Activated CD4-positive, alpha-beta T cell treated with anti-CD3 and anti-CD28 coated beads, Interleukin-2, Interleukin-4, amounts not matched to agents 100 ng/mL and 50 ng/mL, durations not matched to agents 16 hours and 8 hours (primary cell): ENCODE measurements around the gene ERC1.
"Not testable (repeated sequence)": the region's sequence is repeated elsewhere in the genome, so short reads cannot be mapped to it uniquely, and the experiment has no call there.

Experiments used
- DNase-seq: peaks from one replicate; pipeline ENCODE4 v3.0.0-alpha.2; 2020; ENCODE audit warnings: low spot score

Gene ERC1

DNA sequence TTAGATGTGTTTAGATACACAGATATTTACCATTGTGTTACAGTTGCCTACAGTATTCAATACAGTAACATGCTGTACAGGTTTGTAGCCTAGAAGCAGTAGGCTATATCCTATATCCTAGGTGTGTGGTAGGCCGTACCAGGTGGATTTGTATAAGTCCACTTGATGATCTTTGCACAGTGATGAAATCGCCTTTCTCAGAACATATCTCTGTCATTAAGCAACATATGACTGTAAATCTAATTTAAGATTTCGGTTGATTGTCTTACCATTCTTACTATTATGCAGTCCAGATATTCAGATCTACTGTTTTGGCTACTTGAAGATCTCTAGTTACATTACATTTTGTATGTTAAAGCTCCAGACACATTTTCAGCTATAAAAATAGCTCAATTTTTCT, 39.8 kb downstream of the ERC1 start:
- DNase-seq, result no peak

DNA sequence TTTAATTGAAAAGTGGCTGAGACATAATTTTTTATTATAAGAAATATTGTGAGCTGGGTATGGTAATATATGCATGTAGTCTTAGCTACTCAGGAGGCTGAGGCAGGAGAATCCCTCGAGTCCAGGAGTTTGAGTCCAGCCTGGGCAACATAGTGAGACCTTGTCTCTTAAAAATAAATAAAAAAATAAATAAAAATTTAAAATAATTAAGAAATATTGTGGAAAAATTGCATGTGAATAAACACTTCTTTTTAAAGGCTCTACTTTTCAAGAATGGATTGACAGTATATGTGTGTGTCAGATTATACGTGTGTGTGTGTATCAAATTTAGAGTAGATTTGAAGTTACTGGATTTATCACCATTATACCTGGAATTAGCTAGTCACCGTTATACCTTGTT, 43.2 kb downstream of the ERC1 start:
- DNase-seq, result no peak

- no peak for DNase-seq
These were observed 43.9 kb downstream of the ERC1 start for GRCh38 chr12:1034751-1035457.

GRCh38 chr12:1041478-1041877, 50.5 kb downstream of the ERC1 start:
- no peak for DNase-seq

DNA sequence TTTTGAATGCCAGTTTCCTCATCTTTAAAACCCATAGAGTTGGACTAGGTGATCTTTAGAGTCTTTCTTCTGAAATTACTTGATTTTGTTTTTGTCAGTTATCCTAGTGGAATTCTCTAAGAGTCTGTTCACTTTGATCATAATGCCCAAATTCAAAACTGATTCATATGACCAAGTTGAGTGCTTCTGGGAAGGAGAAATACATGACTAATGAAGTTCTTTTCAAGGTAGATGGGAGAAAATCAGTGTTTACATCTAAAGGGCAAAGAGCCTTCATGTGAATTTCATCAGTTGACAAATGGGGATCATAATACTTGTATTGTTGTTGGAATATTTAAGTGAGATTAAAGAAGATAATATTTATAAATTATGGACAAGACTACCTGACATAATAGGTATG, 53.2 kb downstream of the ERC1 start:
- DNase-seq, result no peak

DNA sequence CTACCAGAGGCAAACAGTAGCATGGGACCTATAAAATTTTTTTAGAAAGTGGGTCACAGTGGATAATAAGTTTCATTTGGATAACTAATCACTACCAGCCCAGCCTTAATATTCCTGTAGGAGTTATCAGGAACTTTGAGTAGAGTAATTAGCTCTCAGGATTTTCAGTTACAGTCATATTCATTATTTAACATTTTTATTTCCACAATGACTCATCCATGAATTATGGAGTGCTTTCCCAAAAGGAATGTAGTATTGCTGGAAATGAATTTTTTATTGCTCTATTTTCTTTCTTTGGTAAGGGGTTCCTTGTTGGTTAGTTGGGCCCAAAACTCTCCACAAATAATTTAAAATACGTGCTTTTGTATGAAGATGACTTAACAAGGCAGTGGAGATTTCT, 53.7 kb downstream of the ERC1 start:
- no peak for DNase-seq

GRCh38 chr12:1046727-1047126, 55.7 kb downstream of the ERC1 start:
- no peak for DNase-seq

DNA sequence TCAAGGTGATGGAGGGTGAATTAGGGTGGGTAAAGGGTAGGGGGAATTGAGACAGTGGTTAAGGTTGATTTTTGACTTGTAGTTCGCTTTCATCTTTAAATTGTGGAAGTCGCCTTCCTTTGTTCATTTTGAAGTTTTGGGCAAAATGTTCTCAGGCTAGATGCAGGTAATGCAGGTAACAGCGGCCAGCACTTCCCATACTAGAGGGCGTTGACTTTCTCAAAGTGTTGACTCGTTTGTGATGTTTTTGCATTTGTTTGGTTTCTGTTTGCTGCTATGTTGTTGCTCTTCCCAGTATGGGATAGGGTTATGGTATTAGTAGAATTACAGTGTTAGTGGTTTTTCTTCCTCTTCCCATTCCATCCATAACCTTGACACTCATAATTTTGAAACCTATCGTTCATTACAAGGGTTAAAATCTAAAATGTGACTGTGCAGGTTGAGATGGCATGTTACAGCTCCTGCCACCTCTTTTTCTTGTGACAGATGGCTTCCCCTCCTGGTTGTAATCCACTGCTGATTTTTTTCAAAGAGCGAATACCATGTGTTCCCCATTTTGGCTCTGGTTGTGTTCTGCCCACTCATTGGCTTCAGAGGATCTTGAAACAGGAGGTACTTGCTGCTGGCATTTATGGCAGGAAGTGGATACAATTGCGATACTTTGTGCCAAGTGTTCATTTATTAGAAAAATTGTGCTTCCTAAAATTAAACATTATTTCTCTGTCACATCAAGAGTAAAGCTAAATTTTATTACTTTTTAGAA, 57.1 kb downstream of the ERC1 start:
- DNase-seq, result no peak

DNA sequence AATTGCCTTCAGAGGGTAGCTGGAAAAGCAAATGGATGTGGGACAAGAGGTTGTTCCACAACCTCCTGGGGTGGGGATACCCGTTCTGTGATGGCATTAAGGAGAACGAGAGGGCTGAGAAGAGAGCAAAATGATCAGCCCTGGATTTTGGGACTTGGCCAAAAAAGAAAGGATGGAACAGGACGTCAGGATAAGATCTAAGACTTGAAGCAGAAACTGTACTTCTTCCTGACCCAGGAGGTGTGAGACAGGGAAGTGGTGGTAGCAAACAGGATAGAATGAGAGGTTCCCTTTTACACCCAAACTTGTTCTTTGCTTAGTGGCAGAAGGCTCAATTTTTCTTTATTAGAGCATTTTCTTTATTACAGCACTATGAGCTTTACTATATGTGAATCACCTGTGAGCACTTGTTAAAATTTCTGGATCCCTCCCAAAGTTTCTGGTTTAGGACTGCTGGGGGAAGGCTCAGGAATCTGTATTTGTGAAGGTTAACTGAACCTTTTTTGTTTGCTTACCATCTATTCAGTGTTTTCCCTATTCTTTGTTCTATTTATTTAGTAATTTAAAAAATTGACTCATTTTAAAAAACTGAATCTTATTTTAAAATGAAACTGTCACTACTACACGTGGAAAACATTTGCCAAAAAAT, 59.2 kb downstream of the ERC1 start:
- no peak for DNase-seq

DNA sequence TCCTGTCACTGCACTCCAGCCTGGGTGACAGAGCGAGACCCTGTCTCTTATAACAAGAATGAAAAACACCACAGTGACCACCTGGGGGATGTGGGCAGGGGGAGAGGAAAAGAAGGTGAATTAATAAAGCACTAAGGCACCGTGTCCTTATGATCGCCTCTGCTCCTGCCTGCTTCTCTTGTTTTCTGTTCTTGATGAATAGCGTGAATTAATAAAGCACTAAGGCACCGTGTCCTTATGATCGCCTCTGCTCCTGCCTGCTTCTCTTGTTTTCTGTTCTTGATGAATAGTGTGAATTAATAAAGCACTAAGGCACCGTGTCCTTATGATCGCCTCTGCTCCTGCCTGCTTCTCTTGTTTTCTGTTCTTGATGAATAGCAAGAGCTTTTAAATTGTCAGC, 60.6 kb downstream of the ERC1 start:
- not testable (repeated sequence) for DNase-seq

DNA sequence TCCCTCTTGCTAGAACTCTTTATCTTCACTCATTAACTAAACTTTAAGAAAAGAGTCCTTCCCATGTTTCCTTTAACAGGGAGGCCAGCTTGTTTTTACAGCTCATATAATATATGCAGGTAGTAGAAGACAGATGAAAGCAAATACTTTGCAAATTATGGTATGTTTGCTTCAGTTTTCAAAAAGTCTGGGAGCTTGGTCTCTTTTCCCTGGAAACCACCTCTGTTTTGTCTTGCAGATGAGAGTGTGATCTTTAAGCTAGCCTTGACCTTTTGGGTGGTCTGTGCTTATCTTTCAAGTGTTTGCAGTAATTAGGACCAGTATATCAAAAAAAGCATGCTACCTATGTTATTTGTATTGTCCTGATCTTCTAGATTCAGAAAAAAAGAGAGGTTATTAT, 62.7 kb downstream of the ERC1 start:
- no peak for DNase-seq

GRCh38 chr12:1054117-1054870, 63.3 kb downstream of the ERC1 start:
- no peak for DNase-seq

GRCh38 chr12:1056390-1056789, 65.4 kb downstream of the ERC1 start:
- no peak for DNase-seq

DNA sequence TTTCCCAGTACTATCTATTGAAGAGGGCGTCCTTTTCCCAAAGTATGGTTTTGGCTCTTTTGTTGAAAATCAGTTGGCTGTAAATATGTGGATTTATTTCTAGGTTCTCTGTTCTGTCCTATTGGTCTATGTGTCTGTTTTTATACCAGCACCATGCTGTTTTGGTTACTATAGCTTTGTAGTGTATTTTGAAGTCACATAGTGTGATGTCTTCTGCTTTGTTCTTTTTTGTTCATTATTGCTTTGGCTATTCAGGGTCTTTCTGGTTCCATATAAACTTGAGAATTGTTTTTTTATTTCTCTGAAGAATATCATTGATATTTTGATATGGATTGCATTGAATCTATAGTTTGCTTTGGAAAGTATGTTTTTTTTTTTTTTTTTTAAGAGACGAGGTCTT, 67.4 kb downstream of the ERC1 start:
- no peak for DNase-seq

- no peak for DNase-seq
These were observed 68.1 kb downstream of the ERC1 start for GRCh38 chr12:1059162-1059561.

DNA sequence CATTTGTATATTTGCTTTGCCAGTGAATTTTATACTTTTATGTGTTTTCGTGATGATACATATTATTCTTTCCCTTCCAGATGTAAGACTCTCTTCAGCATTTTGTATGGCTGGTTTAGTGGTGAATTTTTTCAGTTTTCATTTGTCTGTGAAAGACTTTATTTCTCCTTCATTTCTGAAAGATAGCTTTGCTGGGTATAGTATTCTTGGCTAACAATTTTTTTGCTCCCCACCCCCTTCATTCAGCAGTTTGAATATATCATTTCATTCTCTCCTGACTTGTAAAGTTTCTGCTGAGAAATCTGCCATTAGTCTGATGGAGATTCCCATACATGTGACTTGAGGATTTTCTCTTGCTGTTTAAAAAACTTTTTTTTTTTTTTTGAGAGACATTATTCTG, 72.8 kb downstream of the ERC1 start:
- DNase-seq, result no peak

DNA sequence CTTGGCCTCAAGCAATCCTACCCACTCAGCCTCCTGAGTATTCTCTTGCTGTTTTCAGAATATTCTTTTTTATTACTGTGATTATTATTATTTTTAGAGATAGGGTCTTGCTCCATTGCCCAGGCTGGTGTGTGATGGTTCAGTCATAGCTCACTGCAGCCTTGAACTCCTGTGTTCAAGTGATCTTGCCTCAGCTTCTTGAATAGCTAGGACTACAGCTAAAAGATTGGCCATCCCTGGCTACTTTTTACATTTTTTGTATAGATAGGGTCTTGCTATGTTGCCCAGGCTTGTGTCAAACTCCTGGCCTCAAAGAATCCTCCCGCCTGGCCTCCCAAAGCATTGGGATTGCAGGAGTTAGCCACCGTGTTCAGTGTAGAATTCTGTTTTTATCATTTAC, 73.3 kb downstream of the ERC1 start:
- no peak for DNase-seq

DNA sequence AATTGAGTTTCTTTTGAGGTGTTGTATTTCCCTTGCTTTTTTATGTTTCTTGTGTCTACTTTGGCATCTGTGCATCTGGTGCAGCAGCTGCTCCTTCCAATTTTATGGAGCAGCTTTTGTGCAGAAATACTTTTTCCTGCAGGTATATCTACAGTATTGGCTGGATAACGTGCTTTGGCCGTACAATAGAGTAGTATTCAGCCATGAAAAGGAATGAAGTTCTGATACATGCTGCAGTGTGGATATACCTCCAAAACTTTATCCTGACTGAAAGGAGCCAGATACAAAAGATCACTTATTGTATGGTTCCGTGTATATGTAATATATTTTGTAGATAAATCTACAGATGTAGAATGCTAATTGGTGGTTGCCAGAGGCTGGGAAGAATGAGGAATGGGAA, 74.6 kb downstream of the ERC1 start:
- DNase-seq, result no peak

DNA sequence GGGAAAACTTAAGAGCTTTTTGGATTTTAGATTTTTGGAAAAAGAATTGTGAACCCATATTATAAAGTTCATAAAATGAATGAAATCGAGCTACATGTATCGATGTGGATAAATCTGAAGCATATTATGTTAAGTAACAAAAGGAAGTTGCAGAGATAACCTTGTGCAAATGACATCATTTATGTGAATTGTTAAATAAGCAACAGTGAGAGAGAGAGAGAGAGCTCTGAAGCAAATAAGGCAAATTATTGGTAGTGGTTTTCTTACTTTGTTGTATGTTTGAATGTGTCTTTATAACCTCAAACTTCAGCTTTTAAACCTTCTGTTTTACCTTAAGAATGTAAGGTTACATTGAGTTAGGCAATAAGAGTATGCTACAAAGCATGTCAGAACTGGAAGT, 78.8 kb downstream of the ERC1 start:
- DNase-seq, result no peak

DNA sequence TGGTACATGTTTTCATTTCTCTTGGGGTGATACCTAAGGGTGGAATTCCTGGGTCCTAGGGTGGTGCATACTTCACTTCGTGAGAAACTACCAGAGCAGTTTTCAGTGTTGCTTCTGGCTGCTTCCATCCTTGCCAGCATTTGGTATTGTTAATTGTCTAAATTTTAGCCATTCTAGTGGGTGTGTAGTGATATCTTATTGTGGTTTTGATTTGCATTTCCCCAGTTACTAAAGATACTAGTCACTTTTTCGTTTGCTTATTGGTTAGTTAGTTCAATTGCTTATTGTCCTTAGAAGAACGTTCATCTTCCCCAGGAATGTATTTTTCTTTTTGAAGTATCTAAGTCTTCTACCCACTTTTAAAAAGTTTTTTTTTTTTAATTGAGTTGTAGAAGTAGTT, 80.2 kb downstream of the ERC1 start:
- no peak for DNase-seq

- no peak for DNase-seq
These were observed 82.6 kb downstream of the ERC1 start for GRCh38 chr12:1073652-1074051.

DNA sequence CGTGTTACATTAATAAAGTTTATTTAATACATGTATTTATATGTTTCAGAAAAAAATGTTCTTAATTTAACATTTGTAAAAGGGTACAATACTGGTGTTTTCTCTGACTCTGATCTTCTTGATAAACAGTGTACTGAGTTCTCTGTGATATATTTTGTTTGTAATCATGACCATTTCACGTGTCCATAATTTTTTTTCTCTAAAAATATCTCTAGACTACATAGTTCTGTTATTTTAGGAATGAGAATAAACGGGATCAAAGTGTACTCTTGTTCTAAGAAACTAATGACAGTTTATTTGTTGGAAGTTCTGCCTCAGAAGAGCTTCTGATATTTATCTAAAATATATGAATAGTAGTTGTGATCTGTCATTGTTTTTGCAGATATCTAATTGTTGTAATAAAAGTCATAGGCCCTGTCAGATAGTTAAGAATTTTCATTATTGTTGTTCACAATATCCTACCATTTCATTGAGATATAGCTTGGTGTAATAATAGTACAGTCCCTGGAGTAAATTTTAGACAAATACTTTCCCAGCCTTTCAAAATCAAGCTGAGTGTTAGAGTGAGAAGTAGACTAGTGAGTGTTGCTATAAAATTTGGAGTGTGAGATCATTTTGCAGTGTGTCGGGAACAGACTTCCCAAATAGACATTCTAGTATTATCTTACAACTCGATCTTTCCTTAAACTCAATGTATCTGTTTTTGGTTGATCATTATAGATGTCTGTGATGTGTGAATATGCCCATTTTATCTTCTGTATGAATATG, 86.2 kb downstream of the ERC1 start:
- DNase-seq, result no peak
